KOPT-K1 (cell line): ENCODE results near the gene CFAP126.
"Not testable (repeated sequence)": the region's sequence is repeated elsewhere in the genome, so short reads cannot be mapped to it uniquely, and the experiment has no call there.

ENCODE experiments used
- H3K27ac ChIP-seq: fragments of 200-600 bp; sonication (generic); 2 replicates; pipeline ENCODE4 v1.5.1; 2016; ENCODE audit warnings: antibody characterized with exemption, mild to moderate bottlenecking, low read depth, low read length; ENCODE audit not compliant: poor library complexity, severe bottlenecking
- H3K36me3 ChIP-seq: fragments of 200-600 bp; sonication (generic); 2 replicates; pipeline ENCODE4 v1.5.1; 2017; ENCODE audit warnings: antibody characterized with exemption, mild to moderate bottlenecking, low read length, moderate library complexity; ENCODE audit not compliant: insufficient read depth
- H3K9me3 ChIP-seq: fragments of 200-600 bp; sonication (generic); 2 replicates; pipeline ENCODE4 v1.5.1; 2017; ENCODE audit warnings: antibody characterized with exemption, low read length, mild to moderate bottlenecking; ENCODE audit not compliant: insufficient read depth, poor library complexity, severe bottlenecking

The CFAP126 gene

GRCh38 chr1:161350671-161351070 lies 17.0 kb downstream of the CFAP126 start:
- H3K27ac ChIP-seq = no peak overlapping the region
- no peaks in the 10 kb centered on the region for H3K9me3 ChIP-seq
- H3K36me3 ChIP-seq = peaks cover 19% of the 10 kb centered on the region

- Histone ChIP-seq H3K36me3 (peaks cover 82% of the 10 kb centered on the region), H3K27ac (no peak overlapping the region), H3K9me3 (no peaks in the 10 kb centered on the region)
These were observed 24.9 kb downstream of the CFAP126 start for GRCh38 chr1:161342821-161343220.

GRCh38 chr1:161342177-161342576 lies 25.5 kb downstream of the CFAP126 start:
- no peaks in the 10 kb centered on the region for H3K9me3 ChIP-seq
- peaks cover 87% of the 10 kb centered on the region for H3K36me3 ChIP-seq
- H3K27ac ChIP-seq = no peak overlapping the region

- Histone ChIP-seq H3K27ac (no peak overlapping the region), H3K36me3 (peaks cover 93% of the 10 kb centered on the region), H3K9me3 (no peaks in the 10 kb centered on the region)
These were observed 31.9 kb downstream of the CFAP126 start for GRCh38 chr1:161335796-161336195.

- peaks cover 96% of the 10 kb centered on the region for H3K36me3 ChIP-seq
- H3K27ac ChIP-seq = no peak overlapping the region
- no peaks in the 10 kb centered on the region for H3K9me3 ChIP-seq
These were observed 34.5 kb downstream of the CFAP126 start for GRCh38 chr1:161333166-161333565.

- H3K27ac ChIP-seq = no peak overlapping the region
- no peaks in the 10 kb centered on the region for H3K9me3 ChIP-seq
- peaks cover 91% of the 10 kb centered on the region for H3K36me3 ChIP-seq
These were observed 37.3 kb downstream of the CFAP126 start for GRCh38 chr1:161330346-161330745.

- H3K27ac ChIP-seq = no peak overlapping the region
- H3K9me3 ChIP-seq = no peaks in the 10 kb centered on the region
- peaks cover 47% of the 10 kb centered on the region for H3K36me3 ChIP-seq
These were observed 43.7 kb downstream of the CFAP126 start for GRCh38 chr1:161324020-161324419.

- not testable (repeated sequence) for H3K27ac ChIP-seq, H3K36me3 ChIP-seq, H3K9me3 ChIP-seq
These were observed 51.6 kb downstream of the CFAP126 start for GRCh38 chr1:161315841-161316674.
